NT2/D1 (cell line): Measurements from ENCODE around the gene LIMK2.
"Not testable (repeated sequence)": the region's sequence is repeated elsewhere in the genome, so short reads cannot be mapped to it uniquely, and the experiment has no call there.

ENCODE experiments used
- DNase-seq: peaks from one replicate; pipeline ENCODE4 v3.0.0-alpha.2; 2011; ENCODE audit warnings: low read depth, low spot score
- H3K27me3 ChIP-seq: 2 replicates; pipeline ENCODE4 v1.6.0; 2011; ENCODE audit warnings: mild to moderate bottlenecking; ENCODE audit not compliant: insufficient read length, insufficient read depth
- H3K36me3 ChIP-seq: 2 replicates; pipeline ENCODE4 v1.6.1; 2011; ENCODE audit warnings: mild to moderate bottlenecking, low read length, mixed read lengths; ENCODE audit not compliant: insufficient read depth, insufficient read length
- H3K4me1 ChIP-seq: 2 replicates; pipeline ENCODE4 v1.5.1; 2011; ENCODE audit not compliant: insufficient read depth, insufficient read length
- H3K4me3 ChIP-seq: 2 replicates; pipeline ENCODE4 v1.5.1; 2011; ENCODE audit warnings: low read depth; ENCODE audit not compliant: insufficient read length
- H3K9ac ChIP-seq: 2 replicates; pipeline ENCODE4 v1.6.0; 2011; ENCODE audit warnings: low read depth; ENCODE audit not compliant: insufficient read length
- H3K9me3 ChIP-seq: 2 replicates; pipeline ENCODE4 v1.5.1; 2011; ENCODE audit warnings: mild to moderate bottlenecking, low read length; ENCODE audit not compliant: insufficient read depth
- SUZ12 ChIP-seq: IDR thresholded peaks from 2 replicates; pipeline ENCODE4 v1.6.1; 2011; ENCODE audit not compliant: insufficient read length, insufficient read depth; ENCODE audit errors: extremely low read depth
- YY1 ChIP-seq: IDR thresholded peaks from 2 replicates; pipeline ENCODE4 v1.6.1; 2011; ENCODE audit not compliant: insufficient read length, insufficient read depth
- ZNF274 ChIP-seq: IDR thresholded peaks from 2 replicates; pipeline ENCODE4 v1.6.1; 2011; ENCODE audit warnings: mild to moderate bottlenecking, low read depth, low read length

Gene LIMK2

GRCh38 chr22:31221084-31221483, 9.0 kb downstream of the LIMK2 start:
- peaks cover 6% of the 10 kb centered on the region for H3K36me3 ChIP-seq
- DNase-seq = no peak
- no peak overlapping the region for H3K9ac ChIP-seq
- H3K4me3 ChIP-seq = no peak overlapping the region
- no peaks in the 10 kb centered on the region for H3K4me1 ChIP-seq
- TF ChIP-seq SUZ12 (no peak), YY1 (no peak), ZNF274 (no peak)
- no peaks in the 10 kb centered on the region for H3K9me3 ChIP-seq
- H3K27me3 ChIP-seq = no peaks in the 10 kb centered on the region

- Histone ChIP-seq H3K9ac (no peak overlapping the region), H3K9me3 (no peaks in the 10 kb centered on the region), H3K36me3 (peaks cover 12% of the 10 kb centered on the region), H3K4me3 (no peak overlapping the region), H3K27me3 (no peaks in the 10 kb centered on the region), H3K4me1 (no peaks in the 10 kb centered on the region)
- TF ChIP-seq YY1 (no peak), SUZ12 (no peak), ZNF274 (no peak)
- no peak for DNase-seq
Measured at GRCh38 chr22:31222736-31223135, 10.6 kb downstream of the LIMK2 start.

- H3K36me3 ChIP-seq = peaks cover 12% of the 10 kb centered on the region
- no peaks in the 10 kb centered on the region for H3K9me3 ChIP-seq
- TF ChIP-seq YY1 (no peak), SUZ12 (no peak), ZNF274 (no peak)
- H3K27me3 ChIP-seq = no peaks in the 10 kb centered on the region
- no peak overlapping the region for H3K9ac ChIP-seq
- H3K4me1 ChIP-seq = no peaks in the 10 kb centered on the region
- DNase-seq = no peak
- H3K4me3 ChIP-seq = no peak overlapping the region
Measured at GRCh38 chr22:31223786-31224191, 11.7 kb downstream of the LIMK2 start.

GRCh38 chr22:31224691-31225090, 12.6 kb downstream of the LIMK2 start:
- not testable (repeated sequence) for H3K4me1 ChIP-seq, H3K27me3 ChIP-seq, H3K9ac ChIP-seq, DNase-seq, H3K4me3 ChIP-seq, H3K9me3 ChIP-seq
- H3K36me3 ChIP-seq = peaks cover 15% of the 10 kb centered on the region

- Histone ChIP-seq H3K4me1 (no peaks in the 10 kb centered on the region), H3K9me3 (no peaks in the 10 kb centered on the region), H3K27me3 (no peaks in the 10 kb centered on the region), H3K4me3 (no peak overlapping the region), H3K36me3 (peaks cover 15% of the 10 kb centered on the region), H3K9ac (no peak overlapping the region)
- DNase-seq = no peak
- no peak for TF ChIP-seq YY1
- TF ChIP-seq SUZ12 = no peak
- no peak for TF ChIP-seq ZNF274
Measured at GRCh38 chr22:31227186-31227585, 15.1 kb downstream of the LIMK2 start.

GRCh38 chr22:31229402-31230079, 17.4 kb downstream of the LIMK2 start:
- no peak for TF ChIP-seq YY1
- no peak for TF ChIP-seq SUZ12
- TF ChIP-seq ZNF274 = no peak
- no peaks in the 10 kb centered on the region for H3K27me3 ChIP-seq
- no peak overlapping the region for H3K9ac ChIP-seq
- no peak overlapping the region for H3K4me3 ChIP-seq
- no peak for DNase-seq
- no peaks in the 10 kb centered on the region for H3K9me3 ChIP-seq
- H3K36me3 ChIP-seq = peaks cover 15% of the 10 kb centered on the region
- H3K4me1 ChIP-seq = no peaks in the 10 kb centered on the region

GRCh38 chr22:31230155-31230870, 18.2 kb downstream of the LIMK2 start:
- Histone ChIP-seq H3K9ac (no peak overlapping the region), H3K36me3 (peaks cover 15% of the 10 kb centered on the region), H3K9me3 (no peaks in the 10 kb centered on the region), H3K27me3 (no peaks in the 10 kb centered on the region), H3K4me1 (no peaks in the 10 kb centered on the region), H3K4me3 (no peak overlapping the region)
- TF ChIP-seq ZNF274 (no peak), SUZ12 (no peak), YY1 (no peak)
- no peak for DNase-seq
